Upper lobe of right lung (tissue), 1 donor: ENCODE measurements around the gene NHERF2. TPM values are rescaled to one million over a fixed set of nuclear protein-coding genes. Genes with fewer than 3 reads are reported as not detected.

ENCODE experiments used
- ATAC-seq: fragments of 200-7000 bp; cut with Tn5 transposase; one replicate; pipeline ENCODE4 v1.9.1; 2020; ENCODE audit warnings: mild to moderate bottlenecking, moderate library complexity
- DNase-seq: peaks from one replicate; pipeline ENCODE4 v3.0.0-alpha.2; 2020
- H3K27ac ChIP-seq: fragments of 200-600 bp; one replicate; pipeline ENCODE4 v1.8.0; 2022
- H3K27me3 ChIP-seq: fragments of 200-600 bp; one replicate; pipeline ENCODE4 v1.8.0; 2022; ENCODE audit warnings: mild to moderate bottlenecking
- H3K36me3 ChIP-seq: fragments of 200-600 bp; one replicate; pipeline ENCODE4 v1.8.0; 2022
- H3K4me1 ChIP-seq: fragments of 200-600 bp; one replicate; pipeline ENCODE4 v1.8.0; 2022
- H3K4me3 ChIP-seq: fragments of 200-600 bp; one replicate; pipeline ENCODE4 v1.8.0; 2022; ENCODE audit warnings: mild to moderate bottlenecking
- H3K9me3 ChIP-seq: fragments of 200-600 bp; one replicate; pipeline ENCODE4 v1.8.0; 2022
- CTCF ChIP-seq: fragments of 200-600 bp; IDR thresholded peaks from one replicate; pipeline ENCODE4 v1.8.0; 2022; ENCODE audit warnings: antibody characterized with exemption
- intact Hi-C: fragments of 100-400 bp; cut with DNase I; formaldehyde crosslinking; loops from one replicate; pipeline ENCODE4 v1.11.0; 2022
- total RNA-seq: library from RNA; stranded (reverse); fragmentation: NEBNext Ultra II Directional; extraction: Animal tissue kit (Norgen Biotek cat#: 25700); gene quantifications from one replicate; pipeline ENCODE4 v1.2.1, GENCODE V29; 2021
- donor health status: DM: no; HTN: yes; CAD: no; lungs with severe emphysema.

NHERF2 gene
- total RNA-seq, 1 donor from 2014 or later: 363 TPM

GRCh38 chr16:2083876-2084780 lies 57.4 kb downstream of the NHERF2 start:
- Histone ChIP-seq H3K36me3 (peaks cover 87% of the 10 kb centered on the region), H3K27ac (no peak overlapping the region)
- ATAC-seq: no peak

GRCh38 chr16:2084895-2085625 lies 58.4 kb downstream of the NHERF2 start:
- ATAC-seq (no peak), DNase-seq (no peak)
- H3K4me1 ChIP-seq: peaks cover 8% of the 10 kb centered on the region
- no peaks in the 10 kb centered on the region for H3K9me3 ChIP-seq
- peaks cover 87% of the 10 kb centered on the region for H3K36me3 ChIP-seq
- H3K4me3 ChIP-seq: no peak overlapping the region
- no peak for TF ChIP-seq CTCF
- H3K27me3 ChIP-seq: no peaks in the 10 kb centered on the region
- H3K27ac ChIP-seq: no peak overlapping the region
- intact Hi-C loops: no loop called here

More at GRCh38 chr16:2083876-2084780, 57.4 kb downstream of the NHERF2 start:
- H3K4me3 ChIP-seq: no peak overlapping the region
- peaks cover 8% of the 10 kb centered on the region for H3K4me1 ChIP-seq
- DNase-seq: no peak
- no peaks in the 10 kb centered on the region for H3K9me3 ChIP-seq
- no peaks in the 10 kb centered on the region for H3K27me3 ChIP-seq
- TF ChIP-seq CTCF: no peak
- intact Hi-C loops: no loop called here

DNA sequence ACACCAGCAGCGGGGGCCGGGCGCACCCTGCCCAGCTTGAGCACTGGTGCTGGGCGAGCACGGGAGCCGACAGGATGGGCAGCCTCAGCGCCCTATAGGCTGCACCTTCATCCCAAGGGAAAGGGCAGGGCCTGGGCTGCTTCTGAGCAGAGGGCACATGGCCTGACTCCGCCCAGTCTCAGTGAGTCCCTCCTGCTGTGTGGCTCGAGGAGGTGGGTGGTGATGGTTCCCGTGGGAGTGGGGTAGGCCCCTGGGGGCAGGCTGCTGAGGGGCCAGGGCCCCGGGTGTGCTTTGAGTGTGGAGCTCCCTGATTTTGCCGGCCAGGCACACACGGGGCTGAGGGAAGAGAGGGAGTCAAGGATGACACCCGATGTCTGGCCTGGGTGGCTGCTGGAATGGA lies 59.0 kb downstream of the NHERF2 start:
- Histone ChIP-seq H3K27me3 (no peaks in the 10 kb centered on the region), H3K4me1 (peaks cover 8% of the 10 kb centered on the region), H3K27ac (no peak overlapping the region), H3K9me3 (no peaks in the 10 kb centered on the region), H3K4me3 (no peak overlapping the region), H3K36me3 (peaks cover 88% of the 10 kb centered on the region)
- ATAC-seq (no peak), DNase-seq (no peak)
- TF ChIP-seq CTCF: no peak
- intact Hi-C loops: no loop called here

- Histone ChIP-seq H3K4me1 (peaks cover 8% of the 10 kb centered on the region), H3K36me3 (peaks cover 84% of the 10 kb centered on the region), H3K27me3 (no peaks in the 10 kb centered on the region), H3K9me3 (no peaks in the 10 kb centered on the region), H3K4me3 (no peak overlapping the region), H3K27ac (no peak overlapping the region)
- ATAC-seq: no peak
- TF ChIP-seq CTCF: no peak
- intact Hi-C loops: no loop called here
- DNase-seq: no peak
Measured at GRCh38 chr16:2086106-2086742, 59.5 kb downstream of the NHERF2 start.

- no peak for ATAC-seq
- Histone ChIP-seq H3K27me3 (no peaks in the 10 kb centered on the region), H3K36me3 (peaks cover 79% of the 10 kb centered on the region), H3K4me1 (peaks cover 2% of the 10 kb centered on the region), H3K27ac (no peak overlapping the region), H3K9me3 (no peaks in the 10 kb centered on the region), H3K4me3 (no peak overlapping the region)
- intact Hi-C loops: no loop called here
- no peak for TF ChIP-seq CTCF
- DNase-seq: no peak
Measured at GRCh38 chr16:2086812-2087747, 60.4 kb downstream of the NHERF2 start.
